ENCODE measurements around the gene CCDC184. TPM values are rescaled to one million over a fixed set of nuclear protein-coding genes. Genes with fewer than 3 reads are reported as not detected.

Gene CCDC184
- total and polyA plus RNA-seq, 4 donors = 0.07 to 0.13 (median 0.08) TPM; not detected in 1

DNA sequence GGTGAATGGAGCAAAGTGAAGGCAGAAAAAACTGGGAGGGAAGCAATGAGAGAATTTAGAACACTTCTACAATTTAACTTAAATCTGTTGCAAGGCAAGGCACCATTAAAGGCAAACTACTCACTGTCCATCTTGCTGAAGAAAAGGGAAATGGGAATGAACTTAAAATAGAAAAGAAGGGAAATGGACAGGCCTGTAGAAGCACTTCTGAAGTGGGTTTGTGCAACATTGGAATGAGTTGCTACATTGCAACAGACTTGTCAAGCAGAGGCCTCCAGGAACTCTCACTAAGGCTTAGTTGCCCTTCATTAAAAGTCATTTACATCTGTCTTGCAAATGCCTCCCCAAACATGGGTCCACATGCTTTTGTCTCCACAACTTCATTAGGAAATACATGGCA is 33.3 kb downstream of the CCDC184 start:
- Histone ChIP-seq H3K27ac (ENCODE audit: low read depth in 1 of 2, low read length in 2 of 2) (no peak overlapping the region), H3K9ac (ENCODE audit: low read depth in 1 of 2, low read length in 2 of 2) (no peak overlapping the region), H3K27me3 (ENCODE audit: control insufficient read depth in 4 of 4, insufficient read depth in 4 of 4, low read length in 3 of 4) (no peaks in the 10 kb centered on the region), H3K4me1 (ENCODE audit: control insufficient read depth in 4 of 4, insufficient read depth in 4 of 4, low read length in 3 of 4) (no peaks in the 10 kb centered on the region), H3K9me3 (ENCODE audit: control insufficient read depth in 4 of 4, low read length in 3 of 4) (no peaks in the 10 kb centered on the region), H3K4me3 (ENCODE audit: low read depth in 1 of 3, low read length in 3 of 3) (no peak overlapping the region), H3K36me3 (ENCODE audit: control insufficient read depth in 4 of 4, insufficient read depth in 3 of 4, low read depth in 1 of 4, low read length in 3 of 4) (no peaks in the 10 kb centered on the region)
- TF ChIP-seq, protein P1, sequence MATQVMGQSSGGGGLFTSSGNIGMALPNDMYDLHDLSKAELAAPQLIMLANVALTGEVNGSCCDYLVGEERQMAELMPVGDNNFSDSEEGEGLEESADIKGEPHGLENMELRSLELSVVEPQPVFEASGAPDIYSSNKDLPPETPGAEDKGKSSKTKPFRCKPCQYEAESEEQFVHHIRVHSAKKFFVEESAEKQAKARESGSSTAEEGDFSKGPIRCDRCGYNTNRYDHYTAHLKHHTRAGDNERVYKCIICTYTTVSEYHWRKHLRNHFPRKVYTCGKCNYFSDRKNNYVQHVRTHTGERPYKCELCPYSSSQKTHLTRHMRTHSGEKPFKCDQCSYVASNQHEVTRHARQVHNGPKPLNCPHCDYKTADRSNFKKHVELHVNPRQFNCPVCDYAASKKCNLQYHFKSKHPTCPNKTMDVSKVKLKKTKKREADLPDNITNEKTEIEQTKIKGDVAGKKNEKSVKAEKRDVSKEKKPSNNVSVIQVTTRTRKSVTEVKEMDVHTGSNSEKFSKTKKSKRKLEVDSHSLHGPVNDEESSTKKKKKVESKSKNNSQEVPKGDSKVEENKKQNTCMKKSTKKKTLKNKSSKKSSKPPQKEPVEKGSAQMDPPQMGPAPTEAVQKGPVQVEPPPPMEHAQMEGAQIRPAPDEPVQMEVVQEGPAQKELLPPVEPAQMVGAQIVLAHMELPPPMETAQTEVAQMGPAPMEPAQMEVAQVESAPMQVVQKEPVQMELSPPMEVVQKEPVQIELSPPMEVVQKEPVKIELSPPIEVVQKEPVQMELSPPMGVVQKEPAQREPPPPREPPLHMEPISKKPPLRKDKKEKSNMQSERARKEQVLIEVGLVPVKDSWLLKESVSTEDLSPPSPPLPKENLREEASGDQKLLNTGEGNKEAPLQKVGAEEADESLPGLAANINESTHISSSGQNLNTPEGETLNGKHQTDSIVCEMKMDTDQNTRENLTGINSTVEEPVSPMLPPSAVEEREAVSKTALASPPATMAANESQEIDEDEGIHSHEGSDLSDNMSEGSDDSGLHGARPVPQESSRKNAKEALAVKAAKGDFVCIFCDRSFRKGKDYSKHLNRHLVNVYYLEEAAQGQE (IDR thresholded peaks at IDR 0.05) = no peak
- TF ChIP-seq NR2F2 (IDR thresholded peaks at IDR 0.05) (no peak), EGR1 (IDR thresholded peaks at IDR 0.05; ENCODE audit: low read depth in 2 of 2) (no peak), YY1 (IDR thresholded peaks at IDR 0.05) (no peak), GABPA (IDR thresholded peaks at IDR 0.05 in 1 of 2, conservative IDR thresholded peaks at IDR 0.05 in 1 of 2) (no peak), SP1 (IDR thresholded peaks at IDR 0.05) (no peak)
- TF ChIP-seq, protein P2, sequence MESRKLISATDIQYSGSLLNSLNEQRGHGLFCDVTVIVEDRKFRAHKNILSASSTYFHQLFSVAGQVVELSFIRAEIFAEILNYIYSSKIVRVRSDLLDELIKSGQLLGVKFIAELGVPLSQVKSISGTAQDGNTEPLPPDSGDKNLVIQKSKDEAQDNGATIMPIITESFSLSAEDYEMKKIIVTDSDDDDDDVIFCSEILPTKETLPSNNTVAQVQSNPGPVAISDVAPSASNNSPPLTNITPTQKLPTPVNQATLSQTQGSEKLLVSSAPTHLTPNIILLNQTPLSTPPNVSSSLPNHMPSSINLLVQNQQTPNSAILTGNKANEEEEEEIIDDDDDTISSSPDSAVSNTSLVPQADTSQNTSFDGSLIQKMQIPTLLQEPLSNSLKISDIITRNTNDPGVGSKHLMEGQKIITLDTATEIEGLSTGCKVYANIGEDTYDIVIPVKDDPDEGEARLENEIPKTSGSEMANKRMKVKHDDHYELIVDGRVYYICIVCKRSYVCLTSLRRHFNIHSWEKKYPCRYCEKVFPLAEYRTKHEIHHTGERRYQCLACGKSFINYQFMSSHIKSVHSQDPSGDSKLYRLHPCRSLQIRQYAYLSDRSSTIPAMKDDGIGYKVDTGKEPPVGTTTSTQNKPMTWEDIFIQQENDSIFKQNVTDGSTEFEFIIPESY (IDR thresholded peaks at IDR 0.05) = no peak
- TF ChIP-seq, protein P3, sequence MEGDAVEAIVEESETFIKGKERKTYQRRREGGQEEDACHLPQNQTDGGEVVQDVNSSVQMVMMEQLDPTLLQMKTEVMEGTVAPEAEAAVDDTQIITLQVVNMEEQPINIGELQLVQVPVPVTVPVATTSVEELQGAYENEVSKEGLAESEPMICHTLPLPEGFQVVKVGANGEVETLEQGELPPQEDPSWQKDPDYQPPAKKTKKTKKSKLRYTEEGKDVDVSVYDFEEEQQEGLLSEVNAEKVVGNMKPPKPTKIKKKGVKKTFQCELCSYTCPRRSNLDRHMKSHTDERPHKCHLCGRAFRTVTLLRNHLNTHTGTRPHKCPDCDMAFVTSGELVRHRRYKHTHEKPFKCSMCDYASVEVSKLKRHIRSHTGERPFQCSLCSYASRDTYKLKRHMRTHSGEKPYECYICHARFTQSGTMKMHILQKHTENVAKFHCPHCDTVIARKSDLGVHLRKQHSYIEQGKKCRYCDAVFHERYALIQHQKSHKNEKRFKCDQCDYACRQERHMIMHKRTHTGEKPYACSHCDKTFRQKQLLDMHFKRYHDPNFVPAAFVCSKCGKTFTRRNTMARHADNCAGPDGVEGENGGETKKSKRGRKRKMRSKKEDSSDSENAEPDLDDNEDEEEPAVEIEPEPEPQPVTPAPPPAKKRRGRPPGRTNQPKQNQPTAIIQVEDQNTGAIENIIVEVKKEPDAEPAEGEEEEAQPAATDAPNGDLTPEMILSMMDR (IDR thresholded peaks at IDR 0.05; ENCODE audit: low read depth, low read length, missing input control) = no peak
- TF ChIP-seq, protein P4, sequence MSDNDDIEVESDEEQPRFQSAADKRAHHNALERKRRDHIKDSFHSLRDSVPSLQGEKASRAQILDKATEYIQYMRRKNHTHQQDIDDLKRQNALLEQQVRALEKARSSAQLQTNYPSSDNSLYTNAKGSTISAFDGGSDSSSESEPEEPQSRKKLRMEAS (IDR thresholded peaks at IDR 0.05) = no peak
- DNase-seq (ENCODE audit: low spot score) = no peak

DNA sequence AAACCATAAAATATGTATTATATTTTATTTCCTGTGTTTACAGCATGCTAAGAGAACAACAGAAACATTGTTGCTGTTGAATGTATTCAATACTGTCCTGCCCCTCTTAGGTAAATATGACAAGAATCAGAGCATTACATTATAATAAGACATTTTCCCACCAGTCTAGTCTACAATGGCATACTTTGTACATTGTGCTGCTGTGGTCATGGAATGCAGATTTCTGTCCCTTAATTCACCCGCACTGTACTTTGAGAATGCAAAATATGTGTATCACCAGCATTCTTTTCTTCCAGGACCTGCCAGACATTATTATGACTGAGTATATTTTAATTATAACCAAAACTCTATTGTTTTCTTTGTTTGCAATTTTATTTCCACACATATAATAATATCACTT is 36.2 kb downstream of the CCDC184 start:
- H3K4me1 ChIP-seq (ENCODE audit: control insufficient read depth in 4 of 4, insufficient read depth in 4 of 4, low read length in 3 of 4) = no peaks in the 10 kb centered on the region
- no peak overlapping the region for H3K9ac ChIP-seq (ENCODE audit: low read depth in 1 of 2, low read length in 2 of 2)
- H3K4me3 ChIP-seq (ENCODE audit: low read depth in 1 of 3, low read length in 3 of 3) = no peak overlapping the region
- H3K27ac ChIP-seq (ENCODE audit: low read depth in 1 of 2, low read length in 2 of 2) = no peak overlapping the region
- TF ChIP-seq HNF4A (conservative IDR thresholded peaks at IDR 0.05) = no peak
- TF ChIP-seq, protein P3 (IDR thresholded peaks at IDR 0.05; ENCODE audit: low read depth, low read length, missing input control) = no peak
- no peak for TF ChIP-seq EGR1 (IDR thresholded peaks at IDR 0.05; ENCODE audit: low read depth in 2 of 2)
- TF ChIP-seq SP1 (IDR thresholded peaks at IDR 0.05) = no peak
- TF ChIP-seq JUND (IDR thresholded peaks at IDR 0.05) = no peak
- TF ChIP-seq, protein P2 (IDR thresholded peaks at IDR 0.05) = no peak
- TF ChIP-seq, protein P5, sequence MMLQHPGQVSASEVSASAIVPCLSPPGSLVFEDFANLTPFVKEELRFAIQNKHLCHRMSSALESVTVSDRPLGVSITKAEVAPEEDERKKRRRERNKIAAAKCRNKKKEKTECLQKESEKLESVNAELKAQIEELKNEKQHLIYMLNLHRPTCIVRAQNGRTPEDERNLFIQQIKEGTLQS (IDR thresholded peaks at IDR 0.05) = no peak
- no peak for TF ChIP-seq GABPA (IDR thresholded peaks at IDR 0.05 in 1 of 2, conservative IDR thresholded peaks at IDR 0.05 in 1 of 2)
- TF ChIP-seq NR2F2 (IDR thresholded peaks at IDR 0.05) = no peak
- no peak for TF ChIP-seq FOXA1 (IDR thresholded peaks at IDR 0.05)
- no peaks in the 10 kb centered on the region for H3K36me3 ChIP-seq (ENCODE audit: control insufficient read depth in 4 of 4, insufficient read depth in 3 of 4, low read depth in 1 of 4, low read length in 3 of 4)
- H3K27me3 ChIP-seq (ENCODE audit: control insufficient read depth in 4 of 4, insufficient read depth in 4 of 4, low read length in 3 of 4) = no peaks in the 10 kb centered on the region
- H3K9me3 ChIP-seq (ENCODE audit: control insufficient read depth in 4 of 4, low read length in 3 of 4) = no peaks in the 10 kb centered on the region
- 94% methylated on average over 1 of the region's 1 CpG for WGBS
- DNase-seq (ENCODE audit: low spot score) = no peak

Measured in liver (tissue), 9 donors.